K562 (cell line): ENCODE results near the gene TEDC1. TPM values are rescaled to one million over a fixed set of nuclear protein-coding genes. Genes with fewer than 3 reads are reported as not detected.

ENCODE experiments used
- ATAC-seq: fragments of 200-7000 bp; cut with Tn5 transposase; 3 replicates; pipeline ENCODE4 v1.9.1; 2020; ENCODE audit warnings: moderate library complexity
- BruUV-seq: library from RNA; stranded (reverse); fragments of 400-500 nt; replicated peaks from 2 replicates; lab custom pipeline; 2021; lab: Mats Ljungman, UMichigan
- CTCF ChIA-PET: fragments of 300-600 bp; formaldehyde crosslinking; extraction: SDS; loops from one replicate; lab custom pipeline; 2021; ENCODE audit warnings: low intra/inter-chr PET ratio; lab: Yijun Ruan, JAX
- POLR2A ChIA-PET: fragments of 300-600, 350-650 bp; sonication (Branson Sonifier 250); formaldehyde crosslinking; extraction: SDS; loops from one replicate; lab custom pipeline; 2021; ENCODE audit warnings: antibody characterized with exemption, inconsistent platforms; lab: Yijun Ruan, JAX
- DNase-seq, 4 experiments: peaks; one replicate each; pipeline versions ENCODE4 v3.0.0 to v3.0.0-alpha.2; 2011 to 2018; ENCODE audit warnings: low spot score in 3 of 4, mixed read lengths in 3 of 4; ENCODE audit errors: extremely low read depth in 1 of 4
- FAIRE-seq: peaks from 2 replicates; lab custom pipeline; 2011; peaks lifted over from hg19 to GRCh38; lab: Jason Lieb, UNC
- H2AFZ ChIP-seq: 2 replicates; pipeline ENCODE4 v1.6.0; 2011; ENCODE audit warnings: low read depth, low read length, control low read depth, inconsistent platforms
- H3K27ac ChIP-seq: fragments of 200-600 bp; 3 replicates; pipeline ENCODE4 v1.8.0; 2011; ENCODE audit warnings: low read depth, mild to moderate bottlenecking, control low read depth, inconsistent platforms, low read length, moderate library complexity, mixed read lengths; ENCODE audit errors: extremely low read depth
- H3K27me3 ChIP-seq, 2 experiments: fragments of 300-600 bp in 1 of 2; 2 replicates in 1 of 2; 3 replicates in 1 of 2; pipeline versions ENCODE4 v1.6.0 to v1.8.0; 2011; ENCODE audit warnings: inconsistent platforms in 2 of 2, low read length in 2 of 2, mild to moderate bottlenecking in 1 of 2, mixed read lengths in 1 of 2, moderate library complexity in 1 of 2; ENCODE audit not compliant: control insufficient read depth in 2 of 2, insufficient read depth in 2 of 2
- H3K36me3 ChIP-seq: fragments of 300-600 bp; 3 replicates; pipeline ENCODE4 v1.8.0; 2011; ENCODE audit warnings: mild to moderate bottlenecking, low read length, inconsistent platforms; ENCODE audit not compliant: control insufficient read depth, insufficient read depth
- H3K4me1 ChIP-seq, 2 experiments: fragments of 200-600 bp in 1 of 2; replicated peaks in 1 of 2; 2 replicates in 1 of 2; 3 replicates in 1 of 2; pipeline versions ENCODE4 v1.5.1 to v1.8.0; 2011; ENCODE audit warnings: inconsistent platforms in 2 of 2, low read length in 2 of 2, mild to moderate bottlenecking in 1 of 2, mixed read lengths in 1 of 2, moderate library complexity in 1 of 2; ENCODE audit not compliant: control insufficient read depth in 2 of 2, insufficient read depth in 2 of 2
- H3K4me2 ChIP-seq: 2 replicates; pipeline ENCODE4 v1.6.1; 2011; ENCODE audit warnings: low read length, control low read depth, inconsistent platforms, mixed read lengths; ENCODE audit not compliant: insufficient read depth
- H3K4me3 ChIP-seq: fragments of 200-600 bp; sonication (generic), shearing (Covaris generic); 2 replicates; pipeline ENCODE4 v1.5.1; 2016; ENCODE audit warnings: control low read depth, inconsistent platforms
- H3K79me2 ChIP-seq: fragments of 200-600 bp; 3 replicates; pipeline ENCODE4 v1.8.0; 2011; ENCODE audit warnings: low read length, inconsistent platforms; ENCODE audit not compliant: control insufficient read depth, insufficient read depth
- H3K9ac ChIP-seq, 2 experiments: 2 replicates each; pipeline versions ENCODE4 v1.6.0 to v1.6.1; 2011; ENCODE audit warnings: low read depth in 2 of 2, low read length in 2 of 2, control low read depth in 1 of 2, inconsistent platforms in 1 of 2, mild to moderate bottlenecking in 1 of 2, mixed read lengths in 1 of 2; ENCODE audit not compliant: insufficient read depth in 1 of 2
- H3K9me1 ChIP-seq: one replicate; pipeline ENCODE4 v1.6.0; 2011; ENCODE audit warnings: inconsistent platforms, mild to moderate bottlenecking, low read length, moderate library complexity; ENCODE audit not compliant: control insufficient read depth, insufficient read depth
- H3K9me3 ChIP-seq: replicated peaks from 2 replicates; pipeline ENCODE4 v1.5.1; 2011; ENCODE audit warnings: low read depth, low read length, inconsistent platforms; ENCODE audit not compliant: control insufficient read depth, insufficient read depth
- H4K20me1 ChIP-seq: replicated peaks from 2 replicates; pipeline ENCODE4 v1.6.1; 2011; ENCODE audit warnings: low read length, inconsistent platforms, mixed read lengths; ENCODE audit not compliant: control insufficient read depth, insufficient read depth
- ZBTB7A ChIP-seq: IDR thresholded peaks from 2 replicates; pipeline ENCODE4 v1.6.1; 2011; ENCODE audit warnings: low read depth, mild to moderate bottlenecking, low read length, moderate library complexity, borderline replicate concordance; ENCODE audit not compliant: control insufficient read depth
- ZNF175 ChIP-seq: fragments of 200-800 bp; sonication (Bioruptor generic); IDR thresholded peaks from 2 replicates; pipeline ENCODE4 v1.6.1; 2016; ENCODE audit warnings: low read depth, mild to moderate bottlenecking, missing genetic modification characterization, missing compliant biosample characterization
- WGBS: fragments of 100-300 bp; shearing (Covaris generic); methylation state at CpG from one replicate; pipeline ENCODE4 v1.1.6; 2016; ENCODE audit warnings: low coverage, mixed read lengths; ENCODE audit not compliant: insufficient coverage; ENCODE audit errors: missing lambda C conversion rate; 5-methylcytosine and 5-hydroxymethylcytosine counted together
- in situ Hi-C: fragments of 300-500 bp; cut with MboI; formaldehyde crosslinking; loops from 4 replicates; pipeline ENCODE4 v1.15.0; 2018; ENCODE audit warnings: inconsistent platforms, mixed read lengths
- intact Hi-C: fragments of 100-400 bp; cut with micrococcal nuclease; formaldehyde crosslinking; loops from 2 replicates; pipeline ENCODE4 v1.14.2; 2022
- polyA plus RNA-seq, 8 experiments: library from polyadenylated mRNA; depleted of rRNA in 4 of 8; stranded (reverse) in 5 of 8; unstranded in 3 of 8; fragments of >200 nt; fragmentation: Nextera tagmentation in 2 of 8; fragmentation: Illumina TruSeq in 1 of 8; extraction: Ambion mirVana in 2 of 8; extraction: Trizol in 1 of 8; gene quantifications; 2 replicates each; pipeline versions ENCODE4 v1.2.1 to v1.2.3, GENCODE V29; 2011 to 2014; ENCODE audit warnings: inconsistent platforms in 1 of 8, missing spikeins in 1 of 8
- total RNA-seq, 7 experiments: library from RNA; depleted of rRNA in 6 of 7; stranded (reverse); fragments of >200 nt in 6 of 7; fragmentation: Illumina TruSeq in 2 of 7; extraction: Trizol in 2 of 7; gene quantifications; 2 replicates each; pipeline versions ENCODE4 v1.2.1 to v1.2.3, GENCODE V29; 2011 to 2021; ENCODE audit warnings: low replicate concordance in 1 of 7

The TEDC1 gene
- total and polyA plus RNA-seq, 9 of the 15 experiments (the other 6 are each of a cell fraction or from before 2014, with no cell fraction given): 0.21 to 28.3 (median 5.9) TPM

GRCh38 chr14:105478398-105479251, 12.4 kb upstream of the TEDC1 start:
- ATAC-seq: no peak
- 24% methylated on average over 13 of the region's 81 CpGs for WGBS
- peaks cover 0 to 7% of the 10 kb centered on the region in 2 experiments; a peak in 1 of 5 replicates for H3K27me3 ChIP-seq
- H3K4me1 ChIP-seq: peaks cover 5 to 95% of the 10 kb centered on the region in 2 experiments
- ChIA-PET CTCF (no interaction called here), POLR2A (interaction anchor here (0.5 kb wide), 1 partner anchor 28 kb away, joined by 4 read pairs; no protein-coding TSS in a partner anchor)
- no peak overlapping the region for H3K9ac ChIP-seq
- H3K9me3 ChIP-seq: no peaks in the 10 kb centered on the region
- BruUV-seq: no TSS peak
- no peak overlapping the region for H3K4me3 ChIP-seq
- no peaks in the 10 kb centered on the region for H3K36me3 ChIP-seq
- H3K27ac ChIP-seq: no peak overlapping the region
- no peaks in the 10 kb centered on the region for H3K9me1 ChIP-seq
- no peaks in the 10 kb centered on the region; the same call in 1 of the 2 replicates for H4K20me1 ChIP-seq
- no peak overlapping the region for H2AFZ ChIP-seq
- TF ChIP-seq ZBTB7A (0 out of 2 replicates have a peak, but pooled peaks have one; percentile 8), ZNF175 (no peak)
- no peak for DNase-seq
- intact Hi-C loops (loop anchor here (10.0 kb wide), 1 partner anchor 46 kb away; the partner anchor contains the start of gene TMEM121), in situ Hi-C loops (no loop called here)
- no peaks in the 10 kb centered on the region for H3K79me2 ChIP-seq
- H3K4me2 ChIP-seq: no peak overlapping the region
- FAIRE-seq: no peak
